GM23338 (cell line): ENCODE measurements around the gene ZNF202. TPM values are rescaled to one million over a fixed set of nuclear protein-coding genes. Genes with fewer than 3 reads are reported as not detected.

Experiments
- ATAC-seq: fragments of 200-7000 bp; cut with Tn5 transposase; 3 replicates; pipeline ENCODE4 v1.9.1; 2020
- DNase-seq: peaks from one replicate; pipeline ENCODE4 v3.0.0-alpha.2; 2015; ENCODE audit warnings: low spot score
- H2AFZ ChIP-seq: fragments of 200-600 bp; sonication (generic); 2 replicates; pipeline ENCODE4 v1.8.0; 2016; ENCODE audit warnings: antibody characterized with exemption, mild to moderate bottlenecking, moderate library complexity
- H3F3A ChIP-seq: fragments of 200-600 bp; sonication (generic); replicated peaks from 2 replicates; pipeline ENCODE4 v1.8.0; 2017; ENCODE audit warnings: antibody characterized with exemption, mixed run types, low read depth
- H3K27ac ChIP-seq: fragments of 200-600 bp; sonication (generic); 2 replicates; pipeline ENCODE4 v1.6.1; 2016; ENCODE audit warnings: low read depth
- H3K27me3 ChIP-seq: fragments of 200-600 bp; sonication (generic); 2 replicates; pipeline ENCODE4 v1.8.0; 2016; ENCODE audit warnings: mild to moderate bottlenecking, mixed run types, moderate library complexity; ENCODE audit not compliant: insufficient read depth
- H3K36me3 ChIP-seq: fragments of 200-600 bp; sonication (generic); 2 replicates; pipeline ENCODE4 v1.8.0; 2016; ENCODE audit warnings: mild to moderate bottlenecking; ENCODE audit not compliant: insufficient read depth
- H3K4me1 ChIP-seq: fragments of 200-600 bp; sonication (generic); 2 replicates; pipeline ENCODE4 v1.8.0; 2016; ENCODE audit warnings: mild to moderate bottlenecking, moderate library complexity; ENCODE audit not compliant: insufficient read depth
- H3K4me2 ChIP-seq: fragments of 200-600 bp; sonication (generic); 2 replicates; pipeline ENCODE4 v1.7.1; 2017; ENCODE audit warnings: mixed run types
- H3K4me3 ChIP-seq: fragments of 200-600 bp; sonication (generic); 2 replicates; pipeline ENCODE4 v1.6.1; 2016; ENCODE audit warnings: mixed run types
- H3K79me2 ChIP-seq: fragments of 200-600 bp; sonication (generic); replicated peaks from 2 replicates; pipeline ENCODE4 v1.8.0; 2017; ENCODE audit warnings: mild to moderate bottlenecking; ENCODE audit not compliant: insufficient read depth
- H3K9me2 ChIP-seq: fragments of 200-600 bp; sonication (generic); 2 replicates; pipeline ENCODE4 v1.8.0; 2017; ENCODE audit not compliant: insufficient read depth
- H4K20me1 ChIP-seq: fragments of 200-600 bp; sonication (generic); replicated peaks from 2 replicates; pipeline ENCODE4 v1.8.0; 2017; ENCODE audit warnings: mild to moderate bottlenecking; ENCODE audit not compliant: insufficient read depth
- H3K27ac Mint-ChIP-seq: 2 replicates; pipeline ENCODE4 v1.8.0; 2020; ENCODE audit warnings: inconsistent platforms, mild to moderate bottlenecking, moderate library complexity, mixed read lengths
- H3K27me3 Mint-ChIP-seq: 3 replicates; pipeline ENCODE4 v1.8.0; 2022; ENCODE audit warnings: low read depth, mild to moderate bottlenecking, moderate library complexity, mixed read lengths, inconsistent platforms; ENCODE audit not compliant: insufficient read depth, poor library complexity
- H3K36me3 Mint-ChIP-seq: 3 replicates; pipeline ENCODE4 v1.8.0; 2021; ENCODE audit warnings: low read depth, mild to moderate bottlenecking, inconsistent platforms, moderate library complexity, mixed read lengths
- H3K4me1 Mint-ChIP-seq: 3 replicates; pipeline ENCODE4 v1.8.0; 2020; ENCODE audit warnings: mild to moderate bottlenecking, inconsistent platforms, mixed read lengths
- H3K4me3 Mint-ChIP-seq: 3 replicates; pipeline ENCODE4 v1.8.0; 2021; ENCODE audit warnings: moderate library complexity, mild to moderate bottlenecking, inconsistent platforms, mixed read lengths
- H3K9me3 Mint-ChIP-seq: 3 replicates; pipeline ENCODE4 v1.8.0; 2020; ENCODE audit warnings: moderate library complexity, mild to moderate bottlenecking, inconsistent platforms, mixed read lengths
- CREB1 ChIP-seq: fragments of 250-450 bp; sonication (Bioruptor Pico); IDR thresholded peaks from 2 replicates; pipeline ENCODE4 v1.5.0; 2020; ENCODE audit warnings: low read depth, mild to moderate bottlenecking, moderate library complexity
- ETS1 ChIP-seq: IDR thresholded peaks from 2 replicates; pipeline ENCODE4 v1.6.1; 2016; ENCODE audit warnings: antibody characterized with exemption
- EZH2 ChIP-seq: fragments of 200-600 bp; sonication (generic); IDR thresholded peaks from one replicate; pipeline ENCODE4 v1.8.0; 2017; ENCODE audit warnings: antibody characterized with exemption, mild to moderate bottlenecking, low read depth; ENCODE audit not compliant: unreplicated experiment
- EZH2phosphoT487 ChIP-seq: fragments of 200-600 bp; sonication (generic); IDR thresholded peaks from one replicate; pipeline ENCODE4 v1.8.1; 2018; ENCODE audit warnings: antibody characterized with exemption; ENCODE audit not compliant: unreplicated experiment
- JUNB ChIP-seq: IDR thresholded peaks from one replicate; pipeline ENCODE4 v1.6.1; 2016; ENCODE audit warnings: antibody characterized with exemption; ENCODE audit not compliant: unreplicated experiment
- NANOG ChIP-seq: IDR thresholded peaks from 2 replicates; pipeline ENCODE4 v1.6.1; 2016; ENCODE audit warnings: antibody characterized with exemption, borderline replicate concordance
- POLR2AphosphoS5 ChIP-seq: IDR thresholded peaks from 2 replicates; pipeline ENCODE4 v1.6.1; 2016; ENCODE audit warnings: antibody characterized with exemption, low read depth
- STAT1 ChIP-seq: IDR thresholded peaks from one replicate; pipeline ENCODE4 v1.6.1; 2016; ENCODE audit warnings: antibody characterized with exemption; ENCODE audit not compliant: unreplicated experiment
- ZNF114 ChIP-seq: fragments of 250-450 bp; sonication (Bioruptor Pico); IDR thresholded peaks from 2 replicates; pipeline ENCODE4 v1.5.0; 2020; ENCODE audit warnings: mild to moderate bottlenecking, moderate library complexity
- polyA plus RNA-seq: library from polyadenylated mRNA; unstranded; fragments of >200 nt; fragmentation: Nextera tagmentation; extraction: Ambion mirVana; gene quantifications from 2 replicates; pipeline ENCODE4 v1.2.1, GENCODE V29; 2016
- total RNA-seq: library from RNA; depleted of rRNA; stranded (reverse); fragments of >200 nt; shearing (Covaris generic); gene quantifications from 2 replicates; pipeline ENCODE4 v1.2.3, GENCODE V29; 2014
- TF ChIP-seq, protein P1 (sequence below): fragments of 250-450 bp; sonication (Bioruptor Pico); IDR thresholded peaks from 2 replicates; pipeline ENCODE4 v1.5.0; 2020; ENCODE audit warnings: mild to moderate bottlenecking, moderate library complexity
- TF ChIP-seq, protein P2 (sequence below): IDR thresholded peaks from one replicate; pipeline ENCODE4 v1.6.1; 2018; ENCODE audit warnings: antibody characterized with exemption; ENCODE audit not compliant: unreplicated experiment

Gene ZNF202
- total and polyA plus RNA-seq, 2 experiments from 2014 or later = 18.2 to 36.7 TPM

- no peaks in the 10 kb centered on the region for H3K4me1 ChIP-seq
- H3K4me3 ChIP-seq = no peak overlapping the region
- Mint-ChIP-seq H3K9me3 (peaks cover 30% of the 10 kb centered on the region), H3K27ac (no peak overlapping the region), H3K4me1 (peaks cover 7% of the 10 kb centered on the region), H3K36me3 (peaks cover 37% of the 10 kb centered on the region), H3K27me3 (peaks cover 4% of the 10 kb centered on the region), H3K4me3 (no peak overlapping the region)
- H3K79me2 ChIP-seq = no peaks in the 10 kb centered on the region
- H3K9me2 ChIP-seq = no peaks in the 10 kb centered on the region; the same call in 1 of the 2 replicates
- ATAC-seq = no peak
- no peaks in the 10 kb centered on the region for H3K27me3 ChIP-seq
- no peak for TF ChIP-seq EZH2phosphoT487
- no peak for TF ChIP-seq POLR2AphosphoS5
- no peak for TF ChIP-seq ZNF114 (CRISPR knock-in tag)
- TF ChIP-seq NANOG = no peak
- TF ChIP-seq EZH2 = no peak
- no peak for TF ChIP-seq CREB1 (CRISPR knock-in tag)
- TF ChIP-seq, protein P1, sequence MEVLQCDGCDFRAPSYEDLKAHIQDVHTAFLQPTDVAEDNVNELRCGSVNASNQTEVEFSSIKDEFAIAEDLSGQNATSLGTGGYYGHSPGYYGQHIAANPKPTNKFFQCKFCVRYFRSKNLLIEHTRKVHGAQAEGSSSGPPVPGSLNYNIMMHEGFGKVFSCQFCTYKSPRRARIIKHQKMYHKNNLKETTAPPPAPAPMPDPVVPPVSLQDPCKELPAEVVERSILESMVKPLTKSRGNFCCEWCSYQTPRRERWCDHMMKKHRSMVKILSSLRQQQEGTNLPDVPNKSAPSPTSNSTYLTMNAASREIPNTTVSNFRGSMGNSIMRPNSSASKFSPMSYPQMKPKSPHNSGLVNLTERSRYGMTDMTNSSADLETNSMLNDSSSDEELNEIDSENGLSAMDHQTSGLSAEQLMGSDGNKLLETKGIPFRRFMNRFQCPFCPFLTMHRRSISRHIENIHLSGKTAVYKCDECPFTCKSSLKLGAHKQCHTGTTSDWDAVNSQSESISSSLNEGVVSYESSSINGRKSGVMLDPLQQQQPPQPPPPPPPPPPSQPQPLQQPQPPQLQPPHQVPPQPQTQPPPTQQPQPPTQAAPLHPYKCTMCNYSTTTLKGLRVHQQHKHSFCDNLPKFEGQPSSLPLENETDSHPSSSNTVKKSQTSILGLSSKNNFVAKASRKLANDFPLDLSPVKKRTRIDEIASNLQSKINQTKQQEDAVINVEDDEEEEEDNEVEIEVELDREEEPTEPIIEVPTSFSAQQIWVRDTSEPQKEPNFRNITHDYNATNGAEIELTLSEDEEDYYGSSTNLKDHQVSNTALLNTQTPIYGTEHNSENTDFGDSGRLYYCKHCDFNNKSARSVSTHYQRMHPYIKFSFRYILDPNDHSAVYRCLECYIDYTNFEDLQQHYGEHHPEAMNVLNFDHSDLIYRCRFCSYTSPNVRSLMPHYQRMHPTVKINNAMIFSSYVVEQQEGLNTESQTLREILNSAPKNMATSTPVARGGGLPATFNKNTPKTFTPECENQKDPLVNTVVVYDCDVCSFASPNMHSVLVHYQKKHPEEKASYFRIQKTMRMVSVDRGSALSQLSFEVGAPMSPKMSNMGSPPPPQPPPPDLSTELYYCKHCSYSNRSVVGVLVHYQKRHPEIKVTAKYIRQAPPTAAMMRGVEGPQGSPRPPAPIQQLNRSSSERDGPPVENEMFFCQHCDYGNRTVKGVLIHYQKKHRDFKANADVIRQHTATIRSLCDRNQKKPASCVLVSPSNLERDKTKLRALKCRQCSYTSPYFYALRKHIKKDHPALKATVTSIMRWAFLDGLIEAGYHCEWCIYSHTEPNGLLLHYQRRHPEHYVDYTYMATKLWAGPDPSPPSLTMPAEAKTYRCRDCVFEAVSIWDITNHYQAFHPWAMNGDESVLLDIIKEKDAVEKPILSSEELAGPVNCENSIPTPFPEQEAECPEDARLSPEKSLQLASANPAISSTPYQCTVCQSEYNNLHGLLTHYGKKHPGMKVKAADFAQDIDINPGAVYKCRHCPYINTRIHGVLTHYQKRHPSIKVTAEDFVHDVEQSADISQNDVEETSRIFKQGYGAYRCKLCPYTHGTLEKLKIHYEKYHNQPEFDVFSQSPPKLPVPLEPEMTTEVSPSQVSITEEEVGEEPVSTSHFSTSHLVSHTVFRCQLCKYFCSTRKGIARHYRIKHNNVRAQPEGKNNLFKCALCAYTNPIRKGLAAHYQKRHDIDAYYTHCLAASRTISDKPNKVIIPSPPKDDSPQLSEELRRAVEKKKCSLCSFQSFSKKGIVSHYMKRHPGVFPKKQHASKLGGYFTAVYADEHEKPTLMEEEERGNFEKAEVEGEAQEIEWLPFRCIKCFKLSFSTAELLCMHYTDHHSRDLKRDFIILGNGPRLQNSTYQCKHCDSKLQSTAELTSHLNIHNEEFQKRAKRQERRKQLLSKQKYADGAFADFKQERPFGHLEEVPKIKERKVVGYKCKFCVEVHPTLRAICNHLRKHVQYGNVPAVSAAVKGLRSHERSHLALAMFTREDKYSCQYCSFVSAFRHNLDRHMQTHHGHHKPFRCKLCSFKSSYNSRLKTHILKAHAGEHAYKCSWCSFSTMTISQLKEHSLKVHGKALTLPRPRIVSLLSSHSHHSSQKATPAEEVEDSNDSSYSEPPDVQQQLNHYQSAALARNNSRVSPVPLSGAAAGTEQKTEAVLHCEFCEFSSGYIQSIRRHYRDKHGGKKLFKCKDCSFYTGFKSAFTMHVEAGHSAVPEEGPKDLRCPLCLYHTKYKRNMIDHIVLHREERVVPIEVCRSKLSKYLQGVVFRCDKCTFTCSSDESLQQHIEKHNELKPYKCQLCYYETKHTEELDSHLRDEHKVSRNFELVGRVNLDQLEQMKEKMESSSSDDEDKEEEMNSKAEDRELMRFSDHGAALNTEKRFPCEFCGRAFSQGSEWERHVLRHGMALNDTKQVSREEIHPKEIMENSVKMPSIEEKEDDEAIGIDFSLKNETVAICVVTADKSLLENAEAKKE (CRISPR knock-in tag) = no peak
- TF ChIP-seq STAT1 = no peak
- TF ChIP-seq ETS1 = no peak
- no peak for TF ChIP-seq JUNB
- TF ChIP-seq, protein P2, sequence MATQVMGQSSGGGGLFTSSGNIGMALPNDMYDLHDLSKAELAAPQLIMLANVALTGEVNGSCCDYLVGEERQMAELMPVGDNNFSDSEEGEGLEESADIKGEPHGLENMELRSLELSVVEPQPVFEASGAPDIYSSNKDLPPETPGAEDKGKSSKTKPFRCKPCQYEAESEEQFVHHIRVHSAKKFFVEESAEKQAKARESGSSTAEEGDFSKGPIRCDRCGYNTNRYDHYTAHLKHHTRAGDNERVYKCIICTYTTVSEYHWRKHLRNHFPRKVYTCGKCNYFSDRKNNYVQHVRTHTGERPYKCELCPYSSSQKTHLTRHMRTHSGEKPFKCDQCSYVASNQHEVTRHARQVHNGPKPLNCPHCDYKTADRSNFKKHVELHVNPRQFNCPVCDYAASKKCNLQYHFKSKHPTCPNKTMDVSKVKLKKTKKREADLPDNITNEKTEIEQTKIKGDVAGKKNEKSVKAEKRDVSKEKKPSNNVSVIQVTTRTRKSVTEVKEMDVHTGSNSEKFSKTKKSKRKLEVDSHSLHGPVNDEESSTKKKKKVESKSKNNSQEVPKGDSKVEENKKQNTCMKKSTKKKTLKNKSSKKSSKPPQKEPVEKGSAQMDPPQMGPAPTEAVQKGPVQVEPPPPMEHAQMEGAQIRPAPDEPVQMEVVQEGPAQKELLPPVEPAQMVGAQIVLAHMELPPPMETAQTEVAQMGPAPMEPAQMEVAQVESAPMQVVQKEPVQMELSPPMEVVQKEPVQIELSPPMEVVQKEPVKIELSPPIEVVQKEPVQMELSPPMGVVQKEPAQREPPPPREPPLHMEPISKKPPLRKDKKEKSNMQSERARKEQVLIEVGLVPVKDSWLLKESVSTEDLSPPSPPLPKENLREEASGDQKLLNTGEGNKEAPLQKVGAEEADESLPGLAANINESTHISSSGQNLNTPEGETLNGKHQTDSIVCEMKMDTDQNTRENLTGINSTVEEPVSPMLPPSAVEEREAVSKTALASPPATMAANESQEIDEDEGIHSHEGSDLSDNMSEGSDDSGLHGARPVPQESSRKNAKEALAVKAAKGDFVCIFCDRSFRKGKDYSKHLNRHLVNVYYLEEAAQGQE = no peak
- H3K4me2 ChIP-seq = no peak overlapping the region
- H4K20me1 ChIP-seq = no peaks in the 10 kb centered on the region
- H3F3A ChIP-seq = no peaks in the 10 kb centered on the region
- peaks cover 6% of the 10 kb centered on the region; the same call in 1 of the 2 replicates for H3K36me3 ChIP-seq
- H3K27ac ChIP-seq = no peak overlapping the region
- no peak for DNase-seq
- no peak overlapping the region for H2AFZ ChIP-seq
Observed at GRCh38 chr11:123760894-123761293, 19.4 kb upstream of the ZNF202 start.
